ENCODE results near the gene PRKG1.
"Not testable (repeated sequence)": the region's sequence is repeated elsewhere in the genome, so short reads cannot be mapped to it uniquely, and the experiment has no call there.

PRKG1 gene

GRCh38 chr10:51119441-51119840, 45.2 kb downstream of the PRKG1 start:
- DNase-seq: no peak

GRCh38 chr10:51121861-51122260, 47.6 kb downstream of the PRKG1 start:
- DNase-seq: no peak

GRCh38 chr10:51124852-51125251, 50.6 kb downstream of the PRKG1 start:
- no peak for DNase-seq

- DNase-seq: no peak
Observed at GRCh38 chr10:51125518-51125917, 51.2 kb downstream of the PRKG1 start.

GRCh38 chr10:51129946-51130544, 55.8 kb downstream of the PRKG1 start:
- no peak for DNase-seq

- no peak for DNase-seq
Observed at GRCh38 chr10:51137756-51138529, 63.7 kb downstream of the PRKG1 start.

GRCh38 chr10:51139176-51139575, 64.9 kb downstream of the PRKG1 start:
- no peak for DNase-seq

- no peak for DNase-seq
Observed at GRCh38 chr10:51141010-51141409, 66.7 kb downstream of the PRKG1 start.

GRCh38 chr10:51144161-51144781, 70.0 kb downstream of the PRKG1 start:
- no peak for DNase-seq

GRCh38 chr10:51145375-51145774, 71.1 kb downstream of the PRKG1 start:
- DNase-seq: no peak

- no peak for DNase-seq
Observed at GRCh38 chr10:51147644-51148399, 73.5 kb downstream of the PRKG1 start.

GRCh38 chr10:51156926-51157325, 82.6 kb downstream of the PRKG1 start:
- DNase-seq: no peak

GRCh38 chr10:51158832-51159231, 84.5 kb downstream of the PRKG1 start:
- no peak for DNase-seq

GRCh38 chr10:51159841-51160240, 85.6 kb downstream of the PRKG1 start:
- no peak for DNase-seq

- no peak for DNase-seq
Observed at GRCh38 chr10:51162002-51162401, 87.7 kb downstream of the PRKG1 start.

GRCh38 chr10:51163380-51164049, 89.2 kb downstream of the PRKG1 start:
- not testable (repeated sequence) for DNase-seq

GRCh38 chr10:51168086-51168815, 94.0 kb downstream of the PRKG1 start:
- DNase-seq: no peak

GRCh38 chr10:51169111-51169510, 94.8 kb downstream of the PRKG1 start:
- no peak for DNase-seq

- DNase-seq: no peak
Observed at GRCh38 chr10:51170518-51171245, 96.4 kb downstream of the PRKG1 start.

- no peak for DNase-seq
Observed at GRCh38 chr10:51171946-51172345, 97.7 kb downstream of the PRKG1 start.

- DNase-seq: no peak
Observed at GRCh38 chr10:51176976-51177695, 102.8 kb downstream of the PRKG1 start.

Measured in T1000 (cell line).